HepG2 (cell line): ENCODE results near the gene PCYOX1L. TPM values are rescaled to one million over a fixed set of nuclear protein-coding genes. Genes with fewer than 3 reads are reported as not detected.

ENCODE experiments used
- CBX1 ChIP-seq: IDR thresholded peaks from one replicate; pipeline ENCODE4 v1.6.1; 2016; ENCODE audit warnings: antibody characterized with exemption, low read depth
- CHCHD3 ChIP-seq: sonication (generic); formaldehyde crosslinking; IDR thresholded peaks from 2 replicates; pipeline ENCODE4 v1.8.0; 2022; ENCODE audit warnings: mild to moderate bottlenecking, missing genetic modification reagents, moderate library complexity
- FOXO1 ChIP-seq: sonication (generic); formaldehyde crosslinking; IDR thresholded peaks from 2 replicates; pipeline ENCODE4 v1.4.0; 2020; ENCODE audit warnings: missing genetic modification reagents
- FOXP1 ChIP-seq, 2 experiments: fragments of 450-650 bp in 1 of 2; IDR thresholded peaks; 2 replicates each; pipeline ENCODE4 v1.6.1; 2017 to 2018; ENCODE audit warnings: antibody characterized with exemption in 1 of 2
- GMEB1 ChIP-seq: sonication (generic); formaldehyde crosslinking; IDR thresholded peaks from 2 replicates; pipeline ENCODE4 v1.5.1; 2020; ENCODE audit warnings: missing genetic modification reagents, mild to moderate bottlenecking, borderline replicate concordance
- HES4 ChIP-seq: sonication (generic); formaldehyde crosslinking; IDR thresholded peaks from 2 replicates; pipeline ENCODE4 v1.9.0; 2021; ENCODE audit warnings: mild to moderate bottlenecking, missing genetic modification reagents, borderline replicate concordance
- HOMEZ ChIP-seq: IDR thresholded peaks from 2 replicates; pipeline ENCODE4 v1.6.1; 2016; ENCODE audit warnings: low read depth
- JDP2 ChIP-seq: sonication (generic); formaldehyde crosslinking; IDR thresholded peaks from 2 replicates; pipeline ENCODE4 v1.8.1; 2022; ENCODE audit warnings: missing genetic modification reagents, borderline replicate concordance
- MAX ChIP-seq: IDR thresholded peaks from 2 replicates; pipeline ENCODE4 v1.6.1; 2012; ENCODE audit warnings: inconsistent platforms
- MLXIP ChIP-seq: sonication (generic); formaldehyde crosslinking; IDR thresholded peaks from 2 replicates; pipeline ENCODE4 v1.9.0; 2021; ENCODE audit warnings: missing genetic modification reagents, borderline replicate concordance
- NFRKB ChIP-seq: fragments of 450-650 bp; IDR thresholded peaks from 2 replicates; pipeline ENCODE4 v1.6.1; 2017
- NR2F1 ChIP-seq, 2 experiments: fragments of 450-650 bp in 1 of 2; formaldehyde crosslinking in 1 of 2; IDR thresholded peaks; 2 replicates each; pipeline versions ENCODE4 v1.5.0 to v1.6.1; 2016 to 2020; ENCODE audit warnings: mild to moderate bottlenecking in 1 of 2, missing compliant biosample characterization in 1 of 2, missing genetic modification reagents in 1 of 2, moderate library complexity in 1 of 2
- NR3C1 ChIP-seq: sonication (generic); formaldehyde crosslinking; IDR thresholded peaks from 2 replicates; pipeline ENCODE4 v1.4.0; 2020; ENCODE audit warnings: missing genetic modification reagents
- PRPF4 ChIP-seq: fragments of 200-400 bp; formaldehyde crosslinking; IDR thresholded peaks from 2 replicates; pipeline ENCODE4 v1.6.1; 2016; ENCODE audit warnings: low read length, low read depth; ENCODE audit not compliant: poor library complexity, severe bottlenecking
- TBX3 ChIP-seq: fragments of 450-650 bp; IDR thresholded peaks from 2 replicates; pipeline ENCODE4 v1.6.1; 2017; ENCODE audit warnings: antibody characterized with exemption, mild to moderate bottlenecking, inconsistent platforms, borderline replicate concordance
- TFE3 ChIP-seq: IDR thresholded peaks from 2 replicates; pipeline ENCODE4 v1.6.1; 2016
- TRIM24 ChIP-seq: sonication (generic); formaldehyde crosslinking; IDR thresholded peaks from 2 replicates; pipeline ENCODE4 v1.8.0; 2022; ENCODE audit warnings: mild to moderate bottlenecking, missing genetic modification reagents
- ZEB1 ChIP-seq: IDR thresholded peaks from 2 replicates; pipeline ENCODE4 v1.6.1; 2012; ENCODE audit warnings: mild to moderate bottlenecking, low read depth, inconsistent platforms; ENCODE audit not compliant: insufficient replicate concordance
- ZNF234 ChIP-seq: sonication (generic); formaldehyde crosslinking; conservative IDR thresholded peaks from 2 replicates; pipeline ENCODE4 v1.5.1; 2020; ENCODE audit warnings: mild to moderate bottlenecking, missing genetic modification reagents
- ZNF296 ChIP-seq: sonication (generic); formaldehyde crosslinking; conservative IDR thresholded peaks from 2 replicates; pipeline ENCODE4 v1.5.0; 2020; ENCODE audit warnings: mild to moderate bottlenecking, missing genetic modification reagents
- ZNF766 ChIP-seq: sonication (generic); formaldehyde crosslinking; IDR thresholded peaks from 2 replicates; pipeline ENCODE4 v1.5.0; 2020; ENCODE audit warnings: missing genetic modification reagents, borderline replicate concordance
- ZNF772 ChIP-seq: sonication (generic); formaldehyde crosslinking; IDR thresholded peaks from 2 replicates; pipeline ENCODE4 v1.5.0; 2020; ENCODE audit warnings: mild to moderate bottlenecking, missing genetic modification reagents
- ZNF782 ChIP-seq: sonication (generic); formaldehyde crosslinking; IDR thresholded peaks from 2 replicates; pipeline ENCODE4 v1.4.0; 2020; ENCODE audit warnings: missing genetic modification reagents, mild to moderate bottlenecking, borderline replicate concordance
- ZNF792 ChIP-seq: IDR thresholded peaks from 2 replicates; pipeline ENCODE4 v1.6.1; 2016
- polyA plus RNA-seq, 8 experiments: library from polyadenylated mRNA; depleted of rRNA in 3 of 8; stranded (reverse) in 7 of 8; unstranded in 1 of 8; fragments of >200 nt; fragmentation: Illumina TruSeq in 4 of 8; extraction: Trizol in 4 of 8; gene quantifications; 2 replicates each; pipeline versions ENCODE4 v1.2.1 to v1.2.3, GENCODE V29; 2011 to 2016; ENCODE audit warnings: low read depth in 4 of 8, missing spikeins in 1 of 8, mixed read lengths in 1 of 8; ENCODE audit not compliant: insufficient read depth in 1 of 8
- total RNA-seq, 5 experiments: library from RNA; depleted of rRNA; stranded (reverse); fragments of >200 nt; fragmentation: Illumina TruSeq; extraction: Trizol; gene quantifications; 2 replicates each; pipeline ENCODE4 v1.2.3, GENCODE V29; 2016; ENCODE audit warnings: low read depth in 1 of 5

The PCYOX1L gene
- total and polyA plus RNA-seq, 2 of the 13 experiments (the other 11 are each of a cell fraction or from before 2014, with no cell fraction given), result 1.00 to 3.7 TPM

- TF ChIP-seq MLXIP (CRISPR knock-in tag), result no peak
- TF ChIP-seq TRIM24 (CRISPR knock-in tag), result no peak
- peak; percentile 55; the same call in 1 of the 2 replicates for TF ChIP-seq HOMEZ (CRISPR knock-in tag)
- TF ChIP-seq NFRKB, result no peak
- TF ChIP-seq CBX1, result no peak
- TF ChIP-seq ZNF766 (CRISPR knock-in tag), result no peak
- no peak for TF ChIP-seq CHCHD3 (CRISPR knock-in tag)
- no peak for TF ChIP-seq JDP2 (CRISPR knock-in tag)
- no peak for TF ChIP-seq FOXP1 (IDR thresholded peaks at IDR 0.05)
- TF ChIP-seq FOXP1 (CRISPR knock-in tag; IDR thresholded peaks at IDR 0.05), result no peak
- TF ChIP-seq ZNF234, result no peak
- peak; percentile 77 for TF ChIP-seq MAX
- TF ChIP-seq ZNF296 (CRISPR knock-in tag), result no peak
- no peak for TF ChIP-seq FOXO1 (CRISPR knock-in tag)
- TF ChIP-seq NR2F1 (CRISPR knock-in tag; IDR thresholded peaks at IDR 0.05), result peak in 1 of 2 experiments; percentile 61; a peak in 1 of 4 replicates
- TF ChIP-seq TFE3 (CRISPR knock-in tag), result peak; percentile 96
- no peak for TF ChIP-seq TBX3
- no peak for TF ChIP-seq ZNF772
- 0 out of 2 replicates have a peak, but pooled peaks have one; percentile 52 for TF ChIP-seq ZNF792 (CRISPR knock-in tag)
- TF ChIP-seq ZEB1, result no peak
- no peak for TF ChIP-seq PRPF4
- no peak for TF ChIP-seq GMEB1 (CRISPR knock-in tag)
- no peak for TF ChIP-seq ZNF782 (CRISPR knock-in tag)
- no peak for TF ChIP-seq HES4 (CRISPR knock-in tag)
- TF ChIP-seq NR3C1, result no peak
Observed at GRCh38 chr5:149380466-149381121, 22.7 kb downstream of the PCYOX1L start (continued).
